GM18517 (cell line): ENCODE measurements around the gene NBEA.
"Not testable (repeated sequence)": the region's sequence is repeated elsewhere in the genome, so short reads cannot be mapped to it uniquely, and the experiment has no call there.

Experiments
- ATAC-seq: cut with Tn5 transposase; IDR thresholded peaks from one replicate; pipeline ENCODE4 v1.9.1; 2021; ENCODE audit warnings: mild to moderate bottlenecking, moderate library complexity; ENCODE audit not compliant: unreplicated experiment

NBEA gene

DNA sequence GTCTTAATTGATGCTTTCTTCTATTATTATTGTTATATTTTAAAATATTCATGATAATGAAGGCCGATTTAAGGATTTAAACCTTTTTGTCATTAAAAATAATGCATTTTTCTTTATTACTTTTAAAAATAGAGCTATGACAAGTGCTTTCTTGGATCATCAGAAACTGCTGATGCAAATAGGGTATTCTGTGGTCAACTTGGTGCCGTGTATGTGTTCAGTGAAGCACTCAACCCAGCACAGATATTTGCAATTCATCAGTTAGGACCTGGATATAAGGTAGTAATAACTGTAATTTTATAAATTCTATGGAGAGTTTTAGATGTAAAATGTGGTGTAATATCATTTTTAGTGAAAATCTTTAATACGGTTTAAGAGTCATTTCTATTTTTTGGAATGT lies 116.5 kb downstream of the NBEA start:
- peak; percentile 91 for ATAC-seq

DNA sequence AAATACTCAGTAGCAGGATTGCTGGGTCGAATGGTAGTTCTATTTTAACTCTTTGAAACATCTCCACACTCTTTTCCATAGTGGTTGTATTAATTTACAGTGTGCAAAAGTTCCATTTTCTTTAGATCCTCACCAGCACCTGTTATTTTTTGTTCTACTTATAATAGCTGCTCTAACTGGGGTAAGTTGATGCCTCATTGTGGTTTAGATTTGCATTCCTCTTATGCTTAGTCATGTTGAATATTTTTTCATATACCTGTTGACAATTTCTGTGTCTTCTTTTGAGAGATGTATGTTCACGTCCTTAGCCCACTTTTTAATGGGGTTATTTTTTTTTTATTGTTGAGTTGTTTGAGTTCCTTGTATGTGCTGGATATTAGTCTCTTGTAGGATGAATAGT lies 144.6 kb downstream of the NBEA start:
- no peak for ATAC-seq

DNA sequence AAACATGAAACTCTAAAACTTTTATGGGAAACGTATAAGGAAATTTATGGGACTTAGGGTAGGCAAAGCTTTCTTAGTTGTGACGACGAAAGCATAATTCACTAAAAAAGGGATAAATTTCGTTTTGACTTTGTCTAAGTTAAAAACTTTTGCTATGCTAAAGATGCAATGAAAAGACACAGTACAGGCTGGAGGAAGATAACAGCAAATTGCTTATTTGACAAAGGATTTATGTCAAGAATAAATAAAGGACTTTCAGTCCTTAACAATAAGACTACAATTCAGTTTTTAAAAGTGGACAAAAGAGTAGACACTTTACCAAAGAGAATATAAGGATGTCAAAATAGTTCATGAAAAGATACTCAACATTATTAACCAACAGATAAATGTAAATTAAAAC lies 150.2 kb downstream of the NBEA start:
- no peak for ATAC-seq

DNA sequence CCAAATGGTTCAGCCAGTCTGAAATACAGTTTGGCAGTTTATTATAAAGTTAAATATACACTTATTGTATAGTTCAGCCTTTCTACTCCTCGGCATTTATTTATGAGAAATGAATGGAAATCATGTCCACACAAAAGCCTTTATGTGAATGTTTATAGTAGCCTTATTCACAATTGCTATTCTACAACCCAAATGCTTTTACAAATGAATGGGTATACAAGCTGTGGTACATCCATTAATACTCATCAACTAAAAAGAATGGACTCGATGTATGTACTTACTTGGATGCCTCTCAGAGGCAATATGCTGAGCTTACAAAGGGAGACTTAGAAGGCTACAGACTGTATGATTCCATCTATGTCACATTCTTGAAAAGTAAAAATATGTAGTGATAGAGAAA lies 150.7 kb downstream of the NBEA start:
- ATAC-seq = no peak

DNA sequence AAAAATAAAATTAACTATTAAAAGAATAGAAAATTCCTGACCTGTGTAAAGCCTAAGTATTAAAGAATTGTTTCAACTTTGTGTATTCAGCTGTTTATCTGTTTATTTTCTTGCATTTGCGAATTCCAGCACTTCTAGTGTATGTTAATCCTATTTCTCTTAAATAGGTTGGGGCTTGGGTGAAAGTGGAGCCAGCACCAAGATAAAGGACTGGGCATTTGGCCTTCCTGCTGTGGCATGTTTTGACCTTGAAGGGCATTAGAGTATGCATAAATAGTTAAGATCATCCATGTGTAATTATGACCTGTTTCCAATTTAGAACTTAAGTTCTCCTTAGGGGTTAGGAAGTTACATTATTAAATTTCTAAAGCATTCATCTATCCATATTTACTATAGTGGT lies 151.3 kb downstream of the NBEA start:
- no peak for ATAC-seq

DNA sequence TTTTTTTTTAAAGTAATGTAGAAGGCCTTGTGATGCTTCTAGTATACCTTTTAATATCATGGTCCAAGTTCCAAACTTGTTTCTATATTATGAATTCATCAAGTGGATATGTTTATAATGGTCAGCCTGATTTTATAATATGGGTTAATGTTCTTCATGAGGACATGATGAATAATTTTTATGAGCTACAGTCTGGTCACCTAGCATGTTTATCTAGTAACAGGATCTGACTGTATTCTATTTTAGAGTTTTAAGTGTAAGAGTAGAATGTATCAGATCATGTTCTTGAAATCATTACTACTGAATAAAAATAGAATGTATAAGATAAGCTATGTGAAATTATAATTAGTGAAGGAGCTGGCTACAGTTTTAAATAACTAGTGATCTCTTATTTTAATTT lies 164.7 kb downstream of the NBEA start:
- not testable (repeated sequence) for ATAC-seq

DNA sequence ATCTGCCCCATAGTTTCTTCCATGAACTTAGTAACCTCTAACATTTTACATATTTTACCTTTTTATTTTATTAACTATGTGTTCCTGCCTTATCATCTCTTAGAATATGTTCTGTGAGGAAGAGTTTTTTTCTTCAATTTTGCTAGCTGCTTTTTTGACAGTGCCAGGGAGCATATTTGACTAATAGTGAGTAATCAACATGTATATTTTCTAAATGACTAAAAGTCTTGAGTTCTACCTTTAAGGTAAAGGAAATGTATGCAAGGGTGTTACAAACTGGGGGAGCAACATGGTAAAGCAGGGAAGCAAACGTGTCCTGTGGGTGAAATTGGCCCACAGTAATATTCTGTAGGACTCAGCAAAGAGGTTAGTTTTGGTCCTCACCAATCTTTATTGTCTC lies 165.5 kb downstream of the NBEA start:
- no peak for ATAC-seq

DNA sequence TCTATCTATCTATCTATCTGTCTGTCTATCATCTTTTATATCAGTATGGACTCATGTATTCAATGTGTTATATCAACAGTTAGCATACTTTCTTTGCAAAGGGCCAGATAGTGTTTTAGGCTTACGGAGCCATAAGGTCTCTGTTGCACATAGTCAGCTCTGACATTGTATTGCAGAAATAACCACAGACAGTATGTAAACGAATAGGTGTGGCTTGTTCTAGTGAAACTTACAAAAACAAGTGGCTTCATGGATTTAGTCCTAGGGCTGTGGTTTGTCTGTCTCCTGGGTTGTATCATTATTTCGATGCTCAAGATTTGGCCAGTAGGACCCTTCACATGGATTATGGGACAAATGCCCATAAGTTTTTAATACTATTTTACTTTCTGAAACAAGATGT lies 171.5 kb downstream of the NBEA start:
- ATAC-seq = not testable (repeated sequence)

DNA sequence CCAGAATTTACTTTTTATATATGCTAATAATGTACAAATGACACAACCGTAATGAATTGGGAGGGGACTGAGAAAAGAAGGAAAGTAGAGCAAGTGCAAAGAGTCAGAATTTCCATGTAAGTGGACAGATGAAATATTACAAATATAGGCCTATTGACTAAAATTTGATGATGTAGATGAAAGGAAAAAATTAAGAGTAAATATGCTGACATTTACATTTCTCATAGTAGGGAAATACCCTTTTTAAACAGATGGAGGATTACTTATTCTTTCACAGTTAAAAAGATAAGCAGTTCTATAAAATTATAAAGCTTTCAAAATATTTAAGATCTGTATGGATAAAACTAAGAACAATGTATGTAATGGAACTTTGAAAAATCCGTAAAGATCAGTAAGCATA lies 185.4 kb downstream of the NBEA start:
- ATAC-seq = no peak

DNA sequence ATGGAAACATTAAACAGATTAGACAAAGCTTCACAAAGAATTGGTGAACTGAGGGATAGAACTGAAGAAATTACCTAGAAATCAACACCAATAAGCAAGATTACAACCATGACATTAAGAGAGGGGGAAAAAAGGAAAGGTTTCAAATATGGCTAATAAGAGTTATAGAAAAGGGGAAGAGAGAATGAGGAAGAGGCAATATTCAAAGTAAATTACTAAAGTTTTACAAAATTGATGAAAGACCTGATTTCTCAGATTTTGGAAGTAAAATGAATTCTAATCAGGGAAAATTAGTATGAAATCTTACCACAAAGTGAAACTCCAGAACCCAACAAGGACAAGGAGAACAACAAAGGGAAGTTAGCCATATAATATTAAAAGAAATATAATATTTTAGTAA lies 187.4 kb downstream of the NBEA start:
- no peak for ATAC-seq

DNA sequence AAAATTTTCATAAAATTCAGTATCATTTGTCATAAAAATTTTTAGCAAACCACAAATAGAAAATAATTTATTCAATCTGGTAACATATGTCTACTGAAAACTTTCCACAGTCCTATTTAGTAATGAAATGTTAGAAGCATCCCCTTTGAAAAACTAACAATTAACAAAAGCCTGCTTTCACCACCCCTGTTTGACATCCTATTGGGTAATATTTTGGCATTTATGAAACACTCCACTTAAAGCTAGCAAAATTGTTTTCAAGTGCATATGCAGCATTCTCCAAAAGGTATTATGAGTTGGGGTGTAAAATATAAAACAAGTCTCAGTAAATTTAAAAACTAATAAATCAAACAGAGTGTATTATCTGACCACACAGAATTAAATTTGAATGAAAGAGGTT lies 189.4 kb downstream of the NBEA start:
- ATAC-seq = no peak

DNA sequence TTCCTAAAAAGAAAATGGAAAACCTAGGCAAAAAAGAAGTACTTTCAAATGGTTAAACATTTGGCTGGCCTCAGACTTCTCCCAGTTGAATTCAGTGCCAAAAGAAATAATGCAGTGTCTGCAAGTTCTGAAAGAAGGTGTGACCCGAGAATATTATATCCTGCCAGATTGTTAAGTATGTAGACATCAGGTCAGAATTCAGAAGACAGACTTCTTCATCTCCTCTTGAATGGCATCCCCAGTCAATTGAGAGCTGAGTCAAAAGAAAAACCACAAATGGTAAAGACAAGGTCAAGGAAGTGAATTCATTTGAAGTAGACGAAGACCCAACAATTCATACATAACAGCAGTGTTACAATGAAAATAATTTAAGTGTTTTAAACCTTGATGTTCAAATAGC lies 194.5 kb downstream of the NBEA start:
- ATAC-seq = no peak

DNA sequence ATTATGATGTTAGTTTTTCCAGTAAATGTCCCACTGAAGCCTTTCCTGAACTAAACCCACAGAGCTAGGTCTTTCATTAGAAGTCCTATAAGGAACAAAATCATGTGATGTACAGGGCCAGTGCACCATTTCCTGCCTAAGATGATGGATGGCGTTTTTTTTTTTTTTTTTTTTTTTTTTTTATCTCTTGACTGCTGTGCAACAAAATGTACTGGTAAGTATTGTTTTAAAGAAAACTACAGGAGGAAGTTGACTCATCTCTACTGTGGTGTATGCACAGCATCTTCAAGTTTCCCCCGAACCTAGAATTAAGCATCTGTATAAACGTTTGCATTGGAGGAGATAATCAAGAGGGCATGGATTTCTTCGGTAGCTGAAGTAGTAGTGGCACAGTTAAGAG lies 197.5 kb downstream of the NBEA start:
- ATAC-seq = no peak

DNA sequence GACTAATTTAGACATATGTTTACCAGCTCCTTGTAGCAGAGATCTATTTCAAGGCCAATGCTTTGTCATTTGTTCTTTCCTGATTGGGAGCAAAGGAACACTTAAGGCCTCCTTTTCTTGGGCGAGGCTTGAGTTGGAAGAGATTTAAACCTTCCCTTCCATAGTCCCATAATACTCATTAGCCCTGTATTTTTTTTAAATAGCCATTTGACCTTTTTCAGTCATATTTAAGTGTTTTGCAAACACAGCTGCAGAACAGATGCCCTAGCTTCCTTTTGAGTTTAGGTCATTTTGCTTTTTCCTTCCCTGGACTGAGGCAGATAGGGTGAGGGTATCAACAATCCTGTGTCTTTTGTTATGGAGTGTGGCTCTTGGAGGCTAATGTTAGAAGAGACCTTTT lies 198.3 kb downstream of the NBEA start:
- ATAC-seq = no peak

DNA sequence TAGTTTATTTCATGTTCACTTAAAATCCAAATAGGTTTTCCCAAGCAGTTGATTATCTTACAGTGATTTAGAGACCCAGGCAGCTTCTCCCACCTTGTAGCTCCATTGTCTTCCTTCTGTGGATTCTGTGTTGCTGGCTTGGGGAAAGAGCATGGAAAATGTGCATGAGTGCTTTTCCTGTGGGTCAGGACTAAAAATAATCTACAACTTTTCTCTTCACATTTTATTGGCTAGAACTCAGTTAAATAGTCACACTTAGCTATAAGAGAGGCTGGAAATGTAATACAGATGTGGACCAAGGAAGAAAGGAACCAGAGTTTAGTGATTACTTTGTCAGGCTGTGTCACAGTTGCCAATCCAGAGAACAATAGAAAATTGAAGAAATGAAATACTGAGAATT lies 198.8 kb downstream of the NBEA start:
- no peak for ATAC-seq

DNA sequence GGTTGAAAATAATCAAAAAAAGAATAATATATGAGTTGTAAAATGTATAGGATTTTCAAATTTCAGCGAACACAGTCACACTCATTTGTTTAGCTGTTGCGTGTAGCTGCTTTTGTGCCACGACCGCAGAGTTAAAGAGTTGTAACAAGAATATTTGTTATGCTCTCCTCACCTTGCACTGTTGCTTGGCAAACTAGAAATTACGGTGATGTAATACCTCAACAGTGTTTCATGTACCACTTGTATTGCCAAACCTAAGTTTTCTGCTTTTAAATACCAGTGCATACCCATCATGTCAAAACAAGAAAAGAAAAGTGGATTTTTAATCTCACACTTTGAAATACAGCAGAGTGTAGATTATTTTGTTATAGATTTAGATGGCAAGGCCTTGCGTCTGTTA lies 201.1 kb downstream of the NBEA start:
- ATAC-seq = no peak

DNA sequence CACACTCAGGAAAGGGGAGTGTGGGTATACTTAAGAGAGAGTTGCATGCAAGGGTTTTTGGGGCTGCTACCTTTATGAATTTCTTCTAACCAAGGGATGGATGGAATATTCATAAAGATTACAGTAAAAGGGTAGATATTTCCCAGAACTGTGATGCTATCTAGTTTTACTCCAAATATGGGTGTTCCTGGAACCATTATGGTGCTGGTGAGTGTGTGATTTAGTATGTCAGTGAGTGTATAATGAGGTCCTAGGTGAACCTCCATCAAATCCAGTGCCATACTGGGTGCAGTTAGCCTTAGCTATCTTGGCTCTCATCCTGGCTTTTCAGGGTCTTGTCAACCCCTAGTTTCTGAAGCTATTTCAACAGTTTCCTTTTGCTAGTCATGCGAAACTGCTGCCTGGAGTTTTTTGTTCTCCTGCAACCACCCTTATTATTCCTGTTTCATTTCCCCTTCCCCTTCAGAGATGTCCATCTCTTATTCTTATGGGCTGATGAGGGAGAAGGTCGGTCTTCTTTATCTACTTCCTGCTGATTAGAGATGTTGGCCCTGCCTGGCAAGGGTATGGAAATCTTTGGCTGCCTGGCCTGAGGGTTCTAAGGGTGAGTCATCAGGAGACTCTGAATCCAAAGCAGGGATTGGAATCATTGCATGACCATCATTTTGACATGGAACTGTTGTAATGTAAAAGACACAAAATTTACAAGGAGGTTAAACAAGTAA lies 202.3 kb downstream of the NBEA start:
- ATAC-seq = no peak

DNA sequence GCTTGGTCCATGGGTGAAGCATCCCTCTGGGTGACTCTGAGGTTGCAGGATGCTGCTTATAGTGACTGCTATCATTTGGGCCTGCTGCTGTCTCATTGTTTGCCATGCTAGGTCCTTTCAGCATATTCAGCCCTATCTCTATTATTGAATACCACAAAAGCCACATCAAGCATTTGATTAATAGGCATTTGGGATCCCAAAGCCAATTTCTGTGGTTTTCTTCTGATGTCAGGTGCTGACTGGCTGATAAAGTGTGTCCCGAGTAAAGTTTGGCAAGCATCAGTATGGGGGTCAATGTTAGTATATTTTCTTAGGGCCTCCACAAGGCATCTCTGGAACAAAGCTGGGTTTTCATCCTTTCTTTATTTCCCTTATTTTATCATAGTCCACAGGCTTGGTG lies 204.6 kb downstream of the NBEA start:
- no peak for ATAC-seq

DNA sequence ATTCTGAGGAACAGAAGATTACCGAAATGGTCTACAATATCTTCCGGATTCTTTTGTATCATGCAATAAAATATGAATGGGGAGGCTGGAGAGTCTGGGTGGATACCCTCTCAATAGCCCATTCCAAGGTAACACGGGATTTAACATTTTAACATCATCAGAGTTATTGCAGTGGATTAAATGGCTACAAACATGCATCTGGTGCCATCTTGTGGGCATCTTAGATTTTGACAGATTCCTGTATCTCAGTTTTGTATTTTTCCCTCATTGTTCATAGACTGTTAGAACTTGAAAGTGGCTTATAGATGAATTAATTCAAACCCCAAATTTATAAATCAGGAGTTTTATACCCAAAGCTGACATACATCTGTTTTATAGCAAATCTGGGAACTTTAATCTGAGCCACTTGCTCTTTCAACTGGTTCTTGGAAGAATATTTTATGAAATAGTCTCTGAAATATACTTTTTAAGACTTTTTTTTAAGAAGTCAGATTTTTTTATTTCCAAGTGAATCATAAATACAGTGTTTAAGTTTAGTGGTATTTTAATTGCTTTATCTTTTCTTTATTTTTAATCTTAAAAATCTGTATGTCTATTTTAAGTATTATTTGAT lies 215.2 kb downstream of the NBEA start:
- peak; percentile 75 for ATAC-seq

DNA sequence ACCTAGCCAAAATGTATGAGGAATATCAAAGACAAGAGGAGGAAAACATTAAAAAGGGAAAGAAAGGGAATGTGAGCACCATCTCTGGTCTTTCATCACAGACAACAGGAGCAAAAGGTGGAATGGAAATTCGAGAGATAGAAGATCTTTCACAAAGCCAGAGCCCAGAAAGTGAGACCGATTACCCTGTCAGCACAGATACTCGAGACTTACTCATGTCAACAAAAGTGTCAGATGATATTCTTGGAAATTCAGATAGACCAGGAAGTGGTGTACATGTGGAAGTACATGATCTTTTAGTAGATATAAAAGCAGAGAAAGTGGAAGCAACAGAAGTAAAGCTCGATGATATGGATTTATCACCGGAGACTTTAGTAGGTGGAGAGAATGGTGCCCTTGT lies 217.0 kb downstream of the NBEA start:
- ATAC-seq = no peak

DNA sequence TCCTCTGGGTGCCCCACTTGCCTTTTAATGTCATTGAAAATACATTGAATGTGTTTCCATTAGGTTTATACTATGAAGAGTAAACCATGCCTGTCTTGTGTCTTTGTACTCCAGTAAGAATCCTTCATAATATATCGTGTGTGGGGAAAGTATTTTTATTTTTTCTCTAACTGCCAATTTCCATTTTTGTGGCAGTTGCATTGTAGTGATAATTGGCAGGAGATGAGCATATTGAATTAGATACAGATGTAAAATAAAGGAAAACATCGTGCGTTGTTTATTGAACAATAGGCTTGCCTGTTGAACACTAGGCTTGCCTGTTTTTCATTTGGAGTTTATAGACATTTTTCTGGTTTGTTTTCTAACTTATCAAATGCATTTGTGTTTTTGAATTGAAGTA lies 218.8 kb downstream of the NBEA start:
- ATAC-seq = no peak

DNA sequence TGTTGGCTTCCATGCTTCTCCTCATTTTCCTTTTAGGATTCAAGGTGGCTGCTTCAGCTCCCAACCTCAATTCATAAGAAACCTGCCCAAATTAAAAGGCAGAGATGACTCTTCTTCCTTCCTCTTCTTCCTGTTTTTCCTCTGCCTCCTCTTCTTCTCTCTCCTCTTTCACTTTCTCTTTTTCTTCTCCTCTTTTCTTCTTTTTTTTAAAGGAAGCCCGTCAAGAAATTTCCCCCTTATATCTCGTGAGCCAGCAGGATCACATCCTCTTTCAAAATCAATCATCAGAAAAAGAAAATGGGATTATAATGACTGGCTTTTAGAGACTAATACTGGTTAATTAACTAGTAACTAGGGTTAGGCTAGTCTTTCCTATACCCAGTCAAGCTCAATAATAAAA lies 220.3 kb downstream of the NBEA start:
- ATAC-seq = no peak

DNA sequence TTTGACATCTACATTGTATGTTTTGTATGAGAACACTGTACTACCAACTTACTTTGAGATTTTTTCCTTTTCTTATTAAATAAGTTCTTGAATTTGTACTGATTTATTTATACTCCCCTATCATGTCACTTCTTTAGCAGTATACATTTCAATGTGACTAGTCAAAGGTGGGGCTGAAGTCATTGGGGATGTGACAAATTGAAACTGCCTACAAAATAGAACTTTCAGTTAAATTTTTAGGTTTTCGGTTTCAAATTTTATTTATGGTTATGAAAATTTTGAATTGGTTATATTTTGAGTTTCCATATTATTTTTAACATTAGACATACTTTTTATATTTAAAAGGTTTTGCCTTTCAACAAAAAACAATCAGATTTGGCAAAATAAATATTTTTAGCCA lies 221.6 kb downstream of the NBEA start:
- ATAC-seq = peak; percentile 46
